Hepatocyte (in vitro differentiated cells): ENCODE results near the gene LDB1.

Experiments used
- EZH2phosphoT487 ChIP-seq: fragments of 200-600 bp; sonication (generic); IDR thresholded peaks from one replicate; pipeline ENCODE4 v1.6.1; 2018; ENCODE audit warnings: antibody characterized with exemption, mild to moderate bottlenecking, low read depth, moderate library complexity; ENCODE audit not compliant: unreplicated experiment, severe bottlenecking
- TF ChIP-seq, protein P1 (sequence below): fragments of 200-600 bp; sonication (generic); IDR thresholded peaks from 2 replicates; pipeline ENCODE4 v1.5.1; 2016; ENCODE audit warnings: antibody characterized with exemption, mild to moderate bottlenecking; ENCODE audit not compliant: poor library complexity

DNA sequence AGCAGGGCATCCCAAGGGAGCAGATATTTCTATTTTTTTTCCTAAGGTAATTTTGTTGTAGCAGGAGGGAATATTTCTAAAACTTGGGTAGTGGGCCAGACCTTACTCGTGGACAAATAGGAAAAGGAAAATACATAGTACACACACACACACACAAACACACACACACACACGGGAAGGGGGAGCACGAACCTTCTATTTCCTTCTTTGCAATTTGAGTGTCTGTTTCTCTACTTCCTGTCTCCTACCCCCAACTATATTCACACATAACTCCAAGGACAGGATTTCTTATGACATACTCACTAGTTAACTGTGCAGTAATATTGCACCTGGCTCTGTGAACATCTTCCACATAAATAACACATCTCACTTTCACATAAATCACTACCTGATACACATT, 4.4 kb downstream of the LDB1 start:
- TF ChIP-seq, protein P1, sequence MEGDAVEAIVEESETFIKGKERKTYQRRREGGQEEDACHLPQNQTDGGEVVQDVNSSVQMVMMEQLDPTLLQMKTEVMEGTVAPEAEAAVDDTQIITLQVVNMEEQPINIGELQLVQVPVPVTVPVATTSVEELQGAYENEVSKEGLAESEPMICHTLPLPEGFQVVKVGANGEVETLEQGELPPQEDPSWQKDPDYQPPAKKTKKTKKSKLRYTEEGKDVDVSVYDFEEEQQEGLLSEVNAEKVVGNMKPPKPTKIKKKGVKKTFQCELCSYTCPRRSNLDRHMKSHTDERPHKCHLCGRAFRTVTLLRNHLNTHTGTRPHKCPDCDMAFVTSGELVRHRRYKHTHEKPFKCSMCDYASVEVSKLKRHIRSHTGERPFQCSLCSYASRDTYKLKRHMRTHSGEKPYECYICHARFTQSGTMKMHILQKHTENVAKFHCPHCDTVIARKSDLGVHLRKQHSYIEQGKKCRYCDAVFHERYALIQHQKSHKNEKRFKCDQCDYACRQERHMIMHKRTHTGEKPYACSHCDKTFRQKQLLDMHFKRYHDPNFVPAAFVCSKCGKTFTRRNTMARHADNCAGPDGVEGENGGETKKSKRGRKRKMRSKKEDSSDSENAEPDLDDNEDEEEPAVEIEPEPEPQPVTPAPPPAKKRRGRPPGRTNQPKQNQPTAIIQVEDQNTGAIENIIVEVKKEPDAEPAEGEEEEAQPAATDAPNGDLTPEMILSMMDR: no peak
- no peak for TF ChIP-seq EZH2phosphoT487
